GM12891 (cell line): ENCODE data around the gene MAP3K20.

Experiments
- PAX5 ChIP-seq: IDR thresholded peaks from 2 replicates; pipeline ENCODE4 v1.6.1; 2011; ENCODE audit warnings: low read length, moderate library complexity, mild to moderate bottlenecking; ENCODE audit not compliant: insufficient read depth, severe bottlenecking
- POLR2A ChIP-seq: IDR thresholded peaks from 2 replicates; pipeline ENCODE4 v1.6.1; 2011; ENCODE audit warnings: low read depth, low read length, control low read depth
- POLR2AphosphoS5 ChIP-seq: IDR thresholded peaks from 2 replicates; pipeline ENCODE4 v1.6.1; 2011; ENCODE audit warnings: low read depth, low read length, control low read depth
- POU2F2 ChIP-seq: IDR thresholded peaks from 2 replicates; pipeline ENCODE4 v1.6.1; 2011; ENCODE audit warnings: low read depth, mild to moderate bottlenecking, control low read depth, low read length, moderate library complexity
- SPI1 ChIP-seq: IDR thresholded peaks from 2 replicates; pipeline ENCODE4 v1.6.1; 2011; ENCODE audit warnings: low read depth, low read length, control low read depth
- TAF1 ChIP-seq: IDR thresholded peaks from 2 replicates; pipeline ENCODE4 v1.6.1; 2011; ENCODE audit warnings: low read depth, low read length, control low read depth

GRCh38 chr2:173204316-173204715 is 128.7 kb downstream of the MAP3K20 start:
- no peak for TF ChIP-seq POLR2A
- TF ChIP-seq POLR2AphosphoS5: no peak
- TF ChIP-seq TAF1: no peak
- TF ChIP-seq PAX5: no peak
- TF ChIP-seq SPI1: no peak
- no peak for TF ChIP-seq POU2F2
